ENCODE data around the gene ANKS4B.

ANKS4B gene

GRCh38 chr16:21277927-21278706 lies 44.6 kb downstream of the ANKS4B start, which contains the start of gene CRYM (continued):
- TF ChIP-seq REST (tag by site-specific recombination; IDR thresholded peaks at IDR 0.05) (no peak), KLF9 (tag by site-specific recombination; IDR thresholded peaks at IDR 0.05; ENCODE audit: low read depth) (peak; percentile 91), ZIC2 (tag by site-specific recombination; IDR thresholded peaks at IDR 0.05) (peak; percentile 67), ZEB2 (tag by site-specific recombination; IDR thresholded peaks at IDR 0.05) (peak; percentile 89), SP3 (tag by site-specific recombination; IDR thresholded peaks at IDR 0.05) (peak; percentile 85), ZBTB17 (tag by site-specific recombination; IDR thresholded peaks at IDR 0.05) (peak; percentile 37; the same call in 1 of the 2 replicates), KLF16 (tag by site-specific recombination; IDR thresholded peaks at IDR 0.05) (peak; percentile 90), ZFP41 (tag by site-specific recombination; IDR thresholded peaks at IDR 0.05; ENCODE audit: borderline replicate concordance) (no peak), ZFHX2 (tag by site-specific recombination; conservative IDR thresholded peaks at IDR 0.05) (peak; percentile 86), ZNF391 (tag by site-specific recombination; IDR thresholded peaks at IDR 0.05; ENCODE audit: borderline replicate concordance, low read depth) (peak; percentile 57; the same call in 1 of the 2 replicates), ZBTB6 (tag by site-specific recombination; IDR thresholded peaks at IDR 0.05) (no peak), MZF1 (tag by site-specific recombination; IDR thresholded peaks at IDR 0.05; ENCODE audit: borderline replicate concordance) (no peak), ZNF169 (tag by site-specific recombination; IDR thresholded peaks at IDR 0.05) (no peak), ZNF610 (tag by site-specific recombination; IDR thresholded peaks at IDR 0.05; ENCODE audit: borderline replicate concordance) (no peak), PBX3 (CRISPR knock-in tag; IDR thresholded peaks at IDR 0.05) (peak; percentile 32; the same call in 1 of the 2 replicates), ZBTB26 (tag by site-specific recombination; optimal IDR thresholded peaks at IDR 0.05) (peak; percentile 86), ZBTB11 (tag by site-specific recombination; conservative IDR thresholded peaks at IDR 0.05; ENCODE audit: low read depth) (0 out of 2 replicates have a peak, but pooled peaks have one; percentile 9), ZNF600 (tag by site-specific recombination; IDR thresholded peaks at IDR 0.05) (0 out of 2 replicates have a peak, but pooled peaks have one; percentile 30), ZNF335 (tag by site-specific recombination; conservative IDR thresholded peaks at IDR 0.05) (0 out of 2 replicates have a peak, but pooled peaks have one; percentile 29), ZNF777 (tag by site-specific recombination; IDR thresholded peaks at IDR 0.05; ENCODE audit: borderline replicate concordance) (peak; percentile 75; the same call in 1 of the 2 replicates), SP7 (tag by site-specific recombination; IDR thresholded peaks at IDR 0.05) (peak; percentile 52; the same call in 1 of the 2 replicates), KLF1 (tag by site-specific recombination; IDR thresholded peaks at IDR 0.05) (peak; percentile 66), KLF8 (tag by site-specific recombination; IDR thresholded peaks at IDR 0.05) (0 out of 2 replicates have a peak, but pooled peaks have one; percentile 58), ZNF341 (tag by site-specific recombination; IDR thresholded peaks at IDR 0.05; ENCODE audit: low read depth) (peak; percentile 87), ZBTB7A (tag by site-specific recombination; IDR thresholded peaks at IDR 0.05; ENCODE audit: low read depth) (peak; percentile 69), PATZ1 (tag by site-specific recombination; IDR thresholded peaks at IDR 0.05) (peak; percentile 94)

Data from HEK293 (cell line).